Ovary (tissue), 9 donors: ENCODE data around the gene SNTA1. TPM values are rescaled to one million over a fixed set of nuclear protein-coding genes. Genes with fewer than 3 reads are reported as not detected.

ENCODE experiments used
- DNase-seq, 5 donors: peaks; one replicate each; pipeline ENCODE4 v3.0.0-alpha.2; 2019 to 2020
- H3K27ac ChIP-seq, 2 donors: fragments of 200-600 bp; one replicate each; pipeline versions ENCODE4 v1.5.1 to v1.8.0; 2019 to 2022
- H3K27me3 ChIP-seq: fragments of 200-600 bp; one replicate; pipeline ENCODE4 v1.8.0; 2022
- H3K36me3 ChIP-seq: fragments of 200-600 bp; sonication (generic); one replicate; pipeline ENCODE4 v1.5.1; 2019
- H3K4me1 ChIP-seq: one replicate; pipeline ENCODE4 v1.8.1; 2013; ENCODE audit warnings: mild to moderate bottlenecking, moderate library complexity; ENCODE audit not compliant: insufficient read depth
- H3K4me3 ChIP-seq: fragments of 200-600 bp; sonication (generic); one replicate; pipeline ENCODE4 v1.5.1; 2017
- H3K9me3 ChIP-seq, 2 donors: fragments of 200-600 bp in 1 of 2; sonication (generic) in 1 of 2; one replicate each; pipeline versions ENCODE4 v1.5.1 to v1.8.1; 2013 to 2019; ENCODE audit warnings: mild to moderate bottlenecking in 1 of 2, moderate library complexity in 1 of 2
- CTCF ChIP-seq, 3 donors: fragments of 450-650 bp in 2 of 3; fragments of 200-600 bp in 1 of 3; IDR thresholded peaks; one replicate each; pipeline versions ENCODE4 v1.5.1 to v1.8.0; 2016 to 2022; ENCODE audit warnings: antibody characterized with exemption in 3 of 3, mild to moderate bottlenecking in 1 of 3
- EP300 ChIP-seq: sonication (generic); formaldehyde crosslinking; IDR thresholded peaks from one replicate; pipeline ENCODE4 v1.6.1; 2017; ENCODE audit warnings: antibody characterized with exemption
- POLR2A ChIP-seq: fragments of 450-650 bp; IDR thresholded peaks from one replicate; pipeline ENCODE4 v1.6.1; 2017; ENCODE audit warnings: antibody characterized with exemption, mild to moderate bottlenecking, moderate library complexity
- WGBS, 3 donors: extraction: QIAGEN DNeasy Blood & Tissue Kit in 1 of 3; methylation state at CpG; one replicate each; pipeline versions ENCODE4 v1.1.5 to v1.1.7; 2013 to 2017; 5-methylcytosine and 5-hydroxymethylcytosine counted together
- intact Hi-C, 4 donors: fragments of 100-400 bp; cut with DNase I; formaldehyde crosslinking; loops; one replicate each; pipeline versions ENCODE4 v1.11.0 to v1.15.1; 2022 to 2023
- polyA plus RNA-seq, 2 donors: library from polyadenylated mRNA; stranded (reverse); fragments of 200-250 nt in 1 of 2; fragments of 350-450 nt in 1 of 2; fragmentation: Illumina TruSeq in 1 of 2; extraction: RNeasy Lipid Tissue Mini Kit (QIAGEN cat#74804) in 1 of 2; gene quantifications; one replicate each; pipeline ENCODE4 v1.2.3, GENCODE V29; 2013 to 2014
- total RNA-seq, 7 donors: library from RNA; depleted of rRNA in 2 of 7; stranded (reverse); fragments of >200 nt in 2 of 7; fragmentation: NEBNext Ultra II Directional in 3 of 7; extraction: Animal tissue kit (Norgen Biotek cat#: 25700) in 3 of 7; gene quantifications; one replicate each; pipeline versions ENCODE4 v1.1.0 to v1.2.4, GENCODE V29; 2016 to 2023
- donor health status: DM: no; HTN: no; CAD: no; lungs with moderate emphysema.
- donor health status: DM: no; HTN: no; CAD: no.
- donor health status: Bipolar disorder and iron deficiency.
- donor health status: DM: yes; HTN: yes; CAD: no.
- donor health status: DM: no; HTN: no; CAD: no.
- donor health status: DM: yes; HTN: yes; CAD: no.

Gene SNTA1
- total and polyA plus RNA-seq, 9 donors, result 6.3 to 31.5 (median 20.2) TPM

GRCh38 chr20:33481431-33481941 is 37.9 kb upstream of the SNTA1 start:
- no peaks in the 10 kb centered on the region for H3K4me1 ChIP-seq
- DNase-seq, result no peak
- TF ChIP-seq POLR2A, result no peak
- no peak for TF ChIP-seq EP300
- no peak for TF ChIP-seq CTCF (IDR thresholded peaks at IDR 0.05)
- H3K9me3 ChIP-seq, result no peaks in the 10 kb centered on the region
- no peak overlapping the region for H3K4me3 ChIP-seq
- intact Hi-C loops, result no loop called here
- H3K36me3 ChIP-seq, result no peaks in the 10 kb centered on the region
- no peak overlapping the region for H3K27ac ChIP-seq
- WGBS, 3 donors, result 89 to 92% (median 92%) methylated on average over 8 of the region's 8 CpGs
- no peaks in the 10 kb centered on the region for H3K27me3 ChIP-seq

DNA sequence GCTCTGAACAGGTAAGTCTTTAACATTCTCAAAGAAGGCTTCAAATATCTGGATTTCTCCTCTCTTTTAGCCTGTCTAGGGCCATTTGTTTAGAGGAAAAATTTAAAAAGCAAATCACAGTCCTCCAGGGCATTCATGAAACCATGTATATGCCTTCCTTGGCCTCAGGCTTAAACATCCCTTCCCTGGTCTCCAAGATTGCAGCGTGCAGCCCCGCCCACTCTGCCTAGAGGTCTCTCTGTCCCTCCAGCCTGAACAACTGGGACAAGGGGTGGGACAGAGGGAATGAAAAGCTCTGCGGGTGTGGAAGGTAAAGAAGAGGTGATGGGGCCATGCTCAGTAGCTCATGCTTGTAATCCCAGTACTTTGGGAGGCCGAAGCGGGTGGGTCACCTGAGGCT is 36.5 kb upstream of the SNTA1 start:
- intact Hi-C loops, result no loop called here
- H3K27ac ChIP-seq, result no peak overlapping the region
- no peaks in the 10 kb centered on the region for H3K9me3 ChIP-seq
- no peaks in the 10 kb centered on the region for H3K27me3 ChIP-seq
- no peaks in the 10 kb centered on the region for H3K36me3 ChIP-seq
- peaks cover 2% of the 10 kb centered on the region for H3K4me1 ChIP-seq
- no peak for TF ChIP-seq POLR2A
- no peak for TF ChIP-seq CTCF (IDR thresholded peaks at IDR 0.05)
- no peak for TF ChIP-seq EP300
- WGBS, 3 donors, result 91 to 93% (median 92%) methylated on average over 5 of the region's 5 CpGs
- DNase-seq, result no peak
- H3K4me3 ChIP-seq, result no peak overlapping the region

- no peak overlapping the region for H3K4me3 ChIP-seq
- H3K27ac ChIP-seq, result no peak overlapping the region
- H3K4me1 ChIP-seq, result peaks cover 2% of the 10 kb centered on the region
- 88 to 94% (median 90%) methylated on average over 7 of the region's 7 CpGs for WGBS, 3 donors
- H3K9me3 ChIP-seq, result no peaks in the 10 kb centered on the region
- H3K36me3 ChIP-seq, result no peaks in the 10 kb centered on the region
- no peaks in the 10 kb centered on the region for H3K27me3 ChIP-seq
- intact Hi-C loops, result loop anchor here in 1 of 4 donors (10.0 kb wide), 1 partner anchor 177 kb away; no protein-coding TSS in a partner anchor
- DNase-seq, result no peak
- TF ChIP-seq CTCF (IDR thresholded peaks at IDR 0.05) (no peak), EP300 (no peak), POLR2A (no peak)
These were observed 34.0 kb upstream of the SNTA1 start for GRCh38 chr20:33477386-33478234.

GRCh38 chr20:33475381-33476152 is 32.0 kb upstream of the SNTA1 start:
- Histone ChIP-seq H3K4me3 (no peak overlapping the region), H3K27ac (no peak overlapping the region), H3K9me3 (no peaks in the 10 kb centered on the region), H3K4me1 (peaks cover 2% of the 10 kb centered on the region), H3K36me3 (no peaks in the 10 kb centered on the region), H3K27me3 (no peaks in the 10 kb centered on the region)
- DNase-seq, result no peak
- TF ChIP-seq EP300 (no peak), CTCF (IDR thresholded peaks at IDR 0.05) (no peak), POLR2A (no peak)
- intact Hi-C loops, result loop anchor here in 1 of 4 donors (10.0 kb wide), 1 partner anchor 179 kb away; no protein-coding TSS in a partner anchor
- 17 to 25% (median 21%) methylated on average over 12 to 14 of the region's 14 CpGs for WGBS, 3 donors
